AG04450 (cell line): Measurements from ENCODE around the gene KRT78. TPM values are rescaled to one million over a fixed set of nuclear protein-coding genes. Genes with fewer than 3 reads are reported as not detected.

Source experiments
- CTCF ChIA-PET: fragments of 300-600, 350-600 bp; formaldehyde crosslinking; extraction: SDS; loops from one replicate; lab custom pipeline; 2022; ENCODE audit warnings: antibody characterized with exemption, inconsistent platforms; lab: Charles Lee
- POLR2A ChIA-PET: fragments of 350-600 bp; formaldehyde crosslinking; extraction: SDS; loops from one replicate; lab custom pipeline; 2021; ENCODE audit warnings: antibody characterized with exemption, inconsistent platforms; lab: Yijun Ruan, JAX
- DNase-seq: peaks from one replicate; pipeline ENCODE4 v3.0.0-alpha.2; 2011; ENCODE audit warnings: low read depth, low spot score
- H3K27ac ChIP-seq: one replicate; pipeline ENCODE4 v1.5.1; 2012; ENCODE audit warnings: low read depth, low read length, control low read depth
- H3K27me3 ChIP-seq: one replicate; pipeline ENCODE4 v1.6.0; 2012; ENCODE audit warnings: low read length; ENCODE audit not compliant: control insufficient read depth, insufficient read depth
- H3K4me3 ChIP-seq: 2 replicates; pipeline ENCODE4 v1.5.1; 2011; ENCODE audit warnings: mild to moderate bottlenecking, low read depth, low read length, control low read depth
- H3K9me3 ChIP-seq: 2 replicates; pipeline ENCODE4 v1.5.1; 2012; ENCODE audit warnings: low read length; ENCODE audit not compliant: control insufficient read depth, insufficient read depth
- CTCF ChIP-seq: IDR thresholded peaks from 2 replicates; pipeline ENCODE4 v1.5.1; 2011; ENCODE audit warnings: low read depth, low read length, control low read depth, inconsistent platforms
- polyA plus RNA-seq: library from polyadenylated mRNA; depleted of rRNA; stranded (reverse); fragments of >200 nt; gene quantifications from 2 replicates; pipeline ENCODE4 v1.2.3, GENCODE V29; 2011

KRT78 gene
- polyA plus RNA-seq, 1 experiment = not detected

DNA sequence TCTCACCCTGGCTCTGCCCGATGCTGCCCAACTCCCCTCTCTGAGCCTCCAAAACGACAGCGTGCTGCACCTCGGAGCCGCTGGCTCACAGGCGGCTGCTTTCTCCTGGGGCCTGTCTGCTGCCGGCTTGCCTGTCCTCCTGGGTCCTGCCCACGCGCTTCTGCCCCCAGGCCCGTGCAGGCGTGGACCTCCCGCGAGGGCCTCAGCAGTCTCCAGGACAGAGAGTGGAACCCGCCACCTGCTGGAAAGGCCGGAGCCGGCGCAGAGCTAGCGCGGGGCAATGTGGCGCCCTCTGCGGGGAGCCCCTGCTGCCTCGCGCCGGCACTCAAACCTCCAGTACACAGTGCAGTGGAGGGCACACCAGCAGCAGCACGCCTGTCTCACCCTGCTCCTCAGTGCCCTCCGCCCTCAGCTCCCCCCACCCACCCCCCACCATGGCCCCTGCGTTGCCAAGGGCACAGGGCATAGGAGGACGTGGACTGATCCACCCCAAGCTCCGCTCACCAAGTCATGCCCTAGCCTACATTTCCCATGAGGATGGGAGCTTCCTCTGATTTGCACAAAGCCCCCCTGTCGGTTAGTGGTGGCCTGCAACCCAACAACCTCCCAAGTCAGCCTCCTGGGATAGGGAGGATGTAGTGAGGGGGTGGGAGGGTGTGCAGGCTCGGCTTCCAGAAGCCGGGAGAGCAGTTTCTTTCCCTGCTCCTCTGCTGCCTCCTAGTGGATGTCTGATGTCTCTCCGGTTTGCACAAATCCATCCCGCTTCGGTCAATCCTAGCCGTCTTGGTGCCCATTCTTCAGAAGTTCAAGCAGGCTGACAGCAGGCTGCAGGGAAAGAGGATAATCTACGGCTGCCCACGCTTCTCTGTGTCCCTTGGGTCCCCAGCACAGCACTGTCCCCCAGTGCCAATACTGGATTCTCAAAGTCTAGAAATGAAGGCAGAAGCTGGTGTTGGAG lies 30.9 kb upstream of the KRT78 start:
- CTCF ChIA-PET = interaction anchor here (0.5 to 15.3 kb wide), 75 partner anchors 9 to 854 kb away, joined by 3 to 1204 read pairs (median 4); partner anchors contain the start of gene KRT85
- Histone ChIP-seq H3K4me3 (peak overlapping the region; percentile 35), H3K27me3 (no peaks in the 10 kb centered on the region), H3K9me3 (no peaks in the 10 kb centered on the region), H3K27ac (no peak overlapping the region)
- peak; percentile 87 for TF ChIP-seq CTCF
- POLR2A ChIA-PET = interaction anchor here (0.5 kb wide), 2 partner anchors 58 to 68 kb away, joined by 3 to 4 read pairs; no protein-coding TSS in a partner anchor
- DNase-seq = no peak

DNA sequence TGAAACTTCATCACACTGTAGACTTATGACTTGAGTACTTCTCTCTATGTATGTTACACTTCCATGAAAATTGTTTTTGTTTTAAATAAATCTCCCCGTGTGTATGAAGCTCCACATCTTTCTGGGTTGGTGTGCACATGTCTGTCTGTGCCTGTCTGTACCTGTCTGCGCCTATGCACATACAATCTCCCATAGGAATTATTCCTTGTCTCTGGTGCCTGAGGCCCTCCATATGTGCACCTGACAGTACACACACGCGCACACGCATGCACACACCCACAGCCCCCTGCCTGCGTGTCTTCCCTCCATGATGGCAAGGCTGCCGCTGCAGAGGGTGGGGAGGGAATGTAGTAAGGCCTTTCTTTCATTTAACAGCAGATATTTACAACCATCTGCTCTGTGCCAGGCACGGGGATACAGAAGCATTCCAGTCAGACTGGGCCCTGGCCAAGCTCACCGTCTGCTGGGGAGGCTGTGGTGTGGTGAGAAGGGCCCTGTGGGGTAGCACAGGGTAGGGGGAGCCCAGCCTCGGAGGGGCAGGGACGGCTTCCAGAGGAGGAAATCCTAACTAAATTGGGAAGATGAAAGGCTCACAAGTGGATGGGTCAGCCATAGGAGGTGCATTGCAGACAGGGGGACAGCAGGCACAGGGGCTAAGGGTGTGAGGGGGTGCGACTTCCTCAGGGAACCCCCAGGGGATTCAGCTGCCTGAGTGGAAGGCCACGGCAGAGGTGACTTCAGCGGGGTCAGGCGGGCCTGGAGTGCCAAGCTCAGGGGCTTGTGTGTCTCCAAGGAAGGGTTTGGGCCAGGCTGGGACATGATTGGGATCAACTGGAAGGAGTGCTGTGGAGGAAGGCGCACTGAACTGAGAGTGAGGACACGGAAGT lies 30.0 kb upstream of the KRT78 start:
- Histone ChIP-seq H3K27ac (no peak overlapping the region), H3K4me3 (no peak overlapping the region), H3K27me3 (no peaks in the 10 kb centered on the region), H3K9me3 (no peaks in the 10 kb centered on the region)
- TF ChIP-seq CTCF = no peak
- DNase-seq = no peak
- ChIA-PET CTCF (interaction anchor here (0.6 to 15.3 kb wide), 40 partner anchors 8 to 853 kb away, joined by 3 to 1204 read pairs (median 5); partner anchors contain the start of gene KRT85), POLR2A (interaction anchor here (0.5 kb wide), 1 partner anchor 59 kb away, joined by 3 read pairs; no protein-coding TSS in a partner anchor)

GRCh38 chr12:52877242-52877641 lies 28.4 kb upstream of the KRT78 start:
- no peak for DNase-seq
- H3K9me3 ChIP-seq = no peaks in the 10 kb centered on the region
- ChIA-PET POLR2A (no interaction called here), CTCF (interaction anchor here (0.5 to 15.3 kb wide), 8 partner anchors 11 to 826 kb away, joined by 3 to 1204 read pairs (median 16); partner anchors contain the start of gene NR4A1)
- H3K4me3 ChIP-seq = no peak overlapping the region
- TF ChIP-seq CTCF = no peak
- H3K27ac ChIP-seq = no peak overlapping the region
- H3K27me3 ChIP-seq = no peaks in the 10 kb centered on the region

DNA sequence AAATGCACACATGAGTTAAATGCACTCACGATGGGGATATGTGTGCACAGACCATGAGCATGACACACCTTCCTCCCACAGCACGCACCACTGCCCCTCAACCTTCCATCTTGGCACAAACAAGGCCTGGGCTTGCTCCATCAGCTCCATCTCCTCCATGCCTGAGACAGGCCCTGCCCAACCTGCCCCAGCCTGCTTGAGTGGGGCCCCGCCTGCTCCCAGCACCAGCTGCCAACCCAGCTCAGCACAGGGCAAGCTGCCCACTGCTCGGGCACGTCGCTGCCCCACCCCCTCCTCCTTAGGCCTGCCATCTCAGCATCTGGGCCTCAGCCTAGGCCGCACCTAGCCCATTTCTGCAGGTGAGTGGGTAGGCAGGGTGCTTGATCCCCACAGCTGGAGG lies 27.6 kb upstream of the KRT78 start:
- no peaks in the 10 kb centered on the region for H3K9me3 ChIP-seq
- POLR2A ChIA-PET = no interaction called here
- TF ChIP-seq CTCF = no peak

More for the DNA sequence above, 27.6 kb upstream of the KRT78 start:
- no peak for DNase-seq
- Histone ChIP-seq H3K27ac (no peak overlapping the region), H3K27me3 (no peaks in the 10 kb centered on the region), H3K4me3 (no peak overlapping the region)
- CTCF ChIA-PET = interaction anchor here (0.5 to 15.3 kb wide), 4 partner anchors 8 to 487 kb away, joined by 3 to 1204 read pairs (median 18); no protein-coding TSS in a partner anchor
